Effector memory CD4-positive, alpha-beta T cell (primary cell): ENCODE data around the gene EFS.

ENCODE experiments used
- DNase-seq, 3 donors: peaks; one replicate each; pipeline ENCODE4 v3.0.0-alpha.2; 2020
- H3K27ac ChIP-seq: 2 replicates; pipeline ENCODE4 v1.7.0; 2013; ENCODE audit warnings: mild to moderate bottlenecking, low read length, moderate library complexity; ENCODE audit not compliant: insufficient read depth, poor library complexity, severe bottlenecking
- H3K27me3 ChIP-seq: replicated peaks from 2 replicates; pipeline ENCODE4 v1.7.0; 2013; ENCODE audit warnings: mild to moderate bottlenecking, low read length; ENCODE audit not compliant: insufficient read depth, control insufficient read depth, poor library complexity, severe bottlenecking
- H3K36me3 ChIP-seq: 2 replicates; pipeline ENCODE4 v1.7.0; 2013; ENCODE audit warnings: mild to moderate bottlenecking, low read length, moderate library complexity; ENCODE audit not compliant: control insufficient read depth, insufficient read depth
- H3K4me1 ChIP-seq: 2 replicates; pipeline ENCODE4 v1.7.0; 2013; ENCODE audit warnings: low read length, mild to moderate bottlenecking; ENCODE audit not compliant: control insufficient read depth, insufficient read depth, poor library complexity, severe bottlenecking
- H3K4me3 ChIP-seq: 2 replicates; pipeline ENCODE4 v1.7.0; 2013; ENCODE audit warnings: low read length, low read depth, mild to moderate bottlenecking; ENCODE audit not compliant: insufficient read depth, poor library complexity, severe bottlenecking
- H3K9me3 ChIP-seq: 2 replicates; pipeline ENCODE4 v1.7.0; 2013; ENCODE audit warnings: mild to moderate bottlenecking, low read length, moderate library complexity; ENCODE audit not compliant: control insufficient read depth

The EFS gene

GRCh38 chr14:23379366-23380196 lies 14.6 kb upstream of the EFS start:
- DNase-seq: peak; percentile 34 to 45 (median 38)
- Histone ChIP-seq H3K27me3 (no peaks in the 10 kb centered on the region), H3K9me3 (no peaks in the 10 kb centered on the region), H3K4me3 (no peak overlapping the region), H3K27ac (no peak overlapping the region), H3K36me3 (no peaks in the 10 kb centered on the region), H3K4me1 (no peaks in the 10 kb centered on the region)

DNA sequence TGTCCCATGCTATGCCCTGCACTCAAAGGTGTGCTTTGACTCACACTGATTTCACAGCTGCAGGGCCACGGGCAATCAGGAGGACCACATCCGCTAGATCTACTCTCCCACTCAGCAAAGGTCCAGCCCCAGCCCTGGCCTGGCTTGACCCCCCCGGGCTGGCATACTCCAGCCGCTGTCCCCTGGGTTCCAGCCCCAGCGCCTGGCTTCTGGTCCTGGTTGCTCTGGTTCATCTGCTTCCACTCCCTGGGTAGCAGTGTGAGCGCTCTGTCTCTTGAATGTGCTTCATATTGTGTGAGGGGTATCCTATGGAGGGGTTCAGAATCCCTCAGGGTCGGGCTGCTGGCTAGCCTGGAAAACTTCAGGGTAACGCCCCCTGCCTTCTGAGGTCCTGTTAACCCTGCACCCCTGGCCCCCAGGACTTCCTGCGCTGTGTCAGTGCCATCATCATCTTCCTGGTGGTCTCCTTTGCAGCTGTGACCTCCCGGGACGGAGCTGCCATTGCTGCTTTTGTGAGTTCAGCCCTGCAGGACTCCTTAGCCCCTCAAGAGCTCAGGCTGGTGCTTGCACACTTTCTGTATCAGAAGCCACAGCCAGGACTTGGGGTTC lies 13.7 kb upstream of the EFS start:
- DNase-seq: no peak
- Histone ChIP-seq H3K27me3 (no peaks in the 10 kb centered on the region), H3K4me3 (no peak overlapping the region), H3K9me3 (no peaks in the 10 kb centered on the region), H3K4me1 (no peaks in the 10 kb centered on the region), H3K36me3 (no peaks in the 10 kb centered on the region), H3K27ac (no peak overlapping the region)

GRCh38 chr14:23377573-23378563 lies 12.9 kb upstream of the EFS start:
- Histone ChIP-seq H3K4me1 (no peaks in the 10 kb centered on the region), H3K27ac (no peak overlapping the region), H3K4me3 (no peak overlapping the region), H3K36me3 (no peaks in the 10 kb centered on the region), H3K9me3 (no peaks in the 10 kb centered on the region), H3K27me3 (no peaks in the 10 kb centered on the region)
- DNase-seq: no peak

GRCh38 chr14:23377198-23377550 lies 12.2 kb upstream of the EFS start:
- no peaks in the 10 kb centered on the region for H3K4me1 ChIP-seq
- no peak overlapping the region for H3K27ac ChIP-seq
- no peaks in the 10 kb centered on the region for H3K36me3 ChIP-seq
- H3K9me3 ChIP-seq: no peaks in the 10 kb centered on the region
- H3K27me3 ChIP-seq: no peaks in the 10 kb centered on the region
- DNase-seq: no peak
- no peak overlapping the region for H3K4me3 ChIP-seq

GRCh38 chr14:23376482-23377197 lies 11.7 kb upstream of the EFS start, which contains the start of gene CMTM5:
CMTM5 (plus strand) TSS chr14:23377046; CDS start chr14:23377252, 206 bp downstream.
- no peak within 1 kb of the TSS for H3K4me3 ChIP-seq
- H3K27me3 ChIP-seq: no peaks in the 10 kb centered on the region

DNA sequence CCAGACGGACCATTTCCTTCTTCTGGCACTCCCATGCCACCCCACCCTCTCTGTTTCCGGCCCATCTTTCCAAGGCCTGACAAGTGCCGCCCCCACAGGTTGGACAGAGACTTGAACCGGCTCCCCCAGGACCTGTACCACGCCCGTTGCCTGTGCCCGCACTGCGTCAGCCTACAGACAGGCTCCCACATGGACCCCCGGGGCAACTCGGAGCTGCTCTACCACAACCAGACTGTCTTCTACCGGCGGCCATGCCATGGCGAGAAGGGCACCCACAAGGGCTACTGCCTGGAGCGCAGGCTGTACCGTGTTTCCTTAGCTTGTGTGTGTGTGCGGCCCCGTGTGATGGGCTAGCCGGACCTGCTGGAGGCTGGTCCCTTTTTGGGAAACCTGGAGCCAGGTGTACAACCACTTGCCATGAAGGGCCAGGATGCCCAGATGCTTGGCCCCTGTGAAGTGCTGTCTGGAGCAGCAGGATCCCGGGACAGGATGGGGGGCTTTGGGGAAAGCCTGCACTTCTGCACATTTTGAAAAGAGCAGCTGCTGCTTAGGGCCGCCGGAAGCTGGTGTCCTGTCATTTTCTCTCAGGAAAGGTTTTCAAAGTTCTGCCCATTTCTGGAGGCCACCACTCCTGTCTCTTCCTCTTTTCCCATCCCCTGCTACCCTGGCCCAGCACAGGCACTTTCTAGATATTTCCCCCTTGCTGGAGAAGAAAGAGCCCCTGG lies 10.7 kb upstream of the EFS start:
- no peaks in the 10 kb centered on the region for H3K36me3 ChIP-seq
- H3K27ac ChIP-seq: no peak overlapping the region
- no peaks in the 10 kb centered on the region for H3K9me3 ChIP-seq
- H3K4me3 ChIP-seq: no peak overlapping the region
- no peak for DNase-seq
- no peaks in the 10 kb centered on the region for H3K27me3 ChIP-seq
- no peaks in the 10 kb centered on the region for H3K4me1 ChIP-seq

More at GRCh38 chr14:23376482-23377197, 11.7 kb upstream of the EFS start, which contains the start of gene CMTM5:
- no peak within 1 kb of the TSS for H3K27ac ChIP-seq
- no peaks in the 10 kb centered on the region for H3K9me3 ChIP-seq
- H3K36me3 ChIP-seq: no peaks in the 10 kb centered on the region
- DNase-seq: no peak
- no peaks in the 10 kb centered on the region for H3K4me1 ChIP-seq

DNA sequence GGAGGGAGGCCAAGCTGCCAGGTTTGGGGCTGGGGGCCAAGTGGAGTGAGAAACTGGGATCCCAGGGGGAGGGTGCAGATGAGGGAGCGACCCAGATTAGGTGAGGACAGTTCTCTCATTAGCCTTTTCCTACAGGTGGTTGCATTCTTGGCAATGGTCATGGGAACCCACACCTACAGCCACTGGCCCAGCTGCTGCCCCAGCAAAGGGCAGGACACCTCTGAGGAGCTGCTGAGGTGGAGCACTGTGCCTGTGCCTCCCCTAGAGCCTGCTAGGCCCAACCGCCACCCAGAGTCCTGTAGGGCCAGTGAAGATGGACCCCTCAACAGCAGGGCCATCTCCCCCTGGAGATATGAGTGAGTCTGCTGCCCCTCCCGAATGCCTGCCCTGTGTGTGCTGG lies 8.1 kb upstream of the EFS start:
- H3K9me3 ChIP-seq: no peaks in the 10 kb centered on the region
- no peak overlapping the region for H3K4me3 ChIP-seq
- no peaks in the 10 kb centered on the region for H3K36me3 ChIP-seq
- no peak overlapping the region for H3K27ac ChIP-seq
- DNase-seq: no peak
- no peaks in the 10 kb centered on the region for H3K27me3 ChIP-seq
- no peaks in the 10 kb centered on the region for H3K4me1 ChIP-seq

DNA sequence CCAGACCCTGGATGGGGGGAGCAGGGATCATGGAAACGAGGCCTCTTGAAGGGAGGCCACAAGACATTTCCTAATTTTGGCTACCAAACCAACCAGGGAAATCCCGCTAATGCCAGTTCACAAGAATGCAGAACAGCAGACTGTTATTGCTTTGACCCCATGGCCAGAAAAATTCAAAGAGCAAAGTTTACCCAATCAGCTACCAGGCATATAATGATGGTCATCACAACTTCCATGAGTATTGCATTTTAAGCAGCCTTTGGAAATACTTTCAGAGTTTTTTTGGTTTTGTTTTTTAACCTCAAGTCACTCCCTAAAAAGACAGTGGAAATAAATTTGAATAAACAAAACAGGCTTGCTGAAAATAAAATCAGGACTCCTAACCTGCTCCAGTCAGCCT lies 7.5 kb upstream of the EFS start, which contains the start of gene IL25:
IL25 (plus strand) TSS at position 301 of the 400 bp plus-strand sequence.
- Histone ChIP-seq H3K27ac (no peak within 1 kb of the TSS), H3K36me3 (no peaks in the 10 kb centered on the region), H3K4me1 (no peaks in the 10 kb centered on the region), H3K27me3 (no peaks in the 10 kb centered on the region), H3K9me3 (no peaks in the 10 kb centered on the region), H3K4me3 (no peak within 1 kb of the TSS)
- DNase-seq: no peak

- no peak overlapping the region for H3K4me3 ChIP-seq
- no peak overlapping the region for H3K27ac ChIP-seq
- H3K27me3 ChIP-seq: no peaks in the 10 kb centered on the region
- no peaks in the 10 kb centered on the region for H3K4me1 ChIP-seq
- H3K36me3 ChIP-seq: no peaks in the 10 kb centered on the region
- no peak for DNase-seq
- H3K9me3 ChIP-seq: no peaks in the 10 kb centered on the region
Measured at GRCh38 chr14:23371865-23372264, 6.9 kb upstream of the EFS start.
